SK-N-SH (cell line): Measurements from ENCODE around the gene ZCCHC10. TPM values are rescaled to one million over a fixed set of nuclear protein-coding genes. Genes with fewer than 3 reads are reported as not detected.

Experiments used
- CTCF ChIA-PET: fragments of 300-600, 350-600 bp; formaldehyde crosslinking; extraction: SDS; loops from one replicate; lab custom pipeline; 2021; lab: Yijun Ruan, JAX
- POLR2A ChIA-PET: fragments of 350-600 bp; sonication (Branson Sonifier 250); formaldehyde crosslinking; extraction: SDS; loops from one replicate; lab custom pipeline; 2020; ENCODE audit warnings: antibody characterized with exemption, inconsistent platforms; lab: Yijun Ruan, JAX
- DNase-seq: peaks from one replicate; pipeline ENCODE4 v3.0.0; 2012
- H2AFZ ChIP-seq: fragments of 200-600 bp; sonication (generic); 2 replicates; pipeline ENCODE4 v1.8.1; 2016; ENCODE audit warnings: antibody characterized with exemption, mild to moderate bottlenecking, low read depth
- H3F3A ChIP-seq: fragments of 200-600 bp; sonication (generic); replicated peaks from 2 replicates; pipeline ENCODE3; 2016; ENCODE audit warnings: antibody characterized with exemption, mild to moderate bottlenecking; ENCODE audit not compliant: insufficient read depth
- H3K27ac ChIP-seq, 2 experiments: fragments of 200-500 bp in 1 of 2; fragments of 200-600 bp in 1 of 2; sonication (Bioruptor generic) in 1 of 2; sonication (generic), shearing (Covaris generic) in 1 of 2; 2 replicates each; pipeline versions ENCODE4 v1.5.1 to v1.6.1; 2014 to 2016; ENCODE audit warnings: low read depth in 2 of 2, inconsistent platforms in 1 of 2, low read length in 1 of 2, mild to moderate bottlenecking in 1 of 2, mixed read lengths in 1 of 2
- H3K27me3 ChIP-seq: fragments of 200-600 bp; sonication (generic), shearing (Covaris generic); 2 replicates; pipeline ENCODE4 v1.6.1; 2016; ENCODE audit warnings: mixed run types; ENCODE audit not compliant: insufficient read depth
- H3K36me3 ChIP-seq, 2 experiments: fragments of 200-500 bp in 1 of 2; fragments of 200-600 bp in 1 of 2; sonication (Bioruptor generic) in 1 of 2; sonication (generic) in 1 of 2; replicated peaks in 1 of 2; 2 replicates each; pipeline versions ENCODE3 to v1.5.1; 2014 to 2016; ENCODE audit warnings: low read length in 1 of 2, mild to moderate bottlenecking in 1 of 2; ENCODE audit not compliant: insufficient read depth in 2 of 2, control insufficient read depth in 1 of 2
- H3K4me1 ChIP-seq, 2 experiments: fragments of 200-500 bp in 1 of 2; fragments of 200-600 bp in 1 of 2; sonication (Bioruptor generic) in 1 of 2; sonication (generic), shearing (Covaris generic) in 1 of 2; 2 replicates each; pipeline versions ENCODE4 v1.5.1 to v1.6.1; 2014 to 2016; ENCODE audit warnings: low read depth in 1 of 2, low read length in 1 of 2, mixed run types in 1 of 2; ENCODE audit not compliant: insufficient read depth in 2 of 2, control insufficient read depth in 1 of 2
- H3K4me2 ChIP-seq: fragments of 200-600 bp; sonication (generic), shearing (Covaris generic); 2 replicates; pipeline ENCODE4 v1.6.1; 2017; ENCODE audit warnings: mixed run types
- H3K4me3 ChIP-seq, 2 experiments: fragments of 200-500 bp in 1 of 2; fragments of 200-600 bp in 1 of 2; sonication (Bioruptor generic) in 1 of 2; sonication (generic), shearing (Covaris generic) in 1 of 2; 2 replicates each; pipeline versions ENCODE4 v1.5.1 to v1.8.1; 2014 to 2016; ENCODE audit warnings: low read depth in 2 of 2, inconsistent platforms in 1 of 2, low read length in 1 of 2, mild to moderate bottlenecking in 1 of 2, mixed read lengths in 1 of 2, moderate library complexity in 1 of 2
- H3K79me2 ChIP-seq: fragments of 200-600 bp; sonication (generic); 2 replicates; pipeline ENCODE4 v1.8.1; 2017; ENCODE audit warnings: mild to moderate bottlenecking; ENCODE audit not compliant: insufficient read depth
- H3K9ac ChIP-seq: fragments of 200-600 bp; sonication (generic); 2 replicates; pipeline ENCODE4 v1.6.1; 2017; ENCODE audit warnings: mixed run types
- H3K9me2 ChIP-seq: fragments of 200-600 bp; sonication (generic); 2 replicates; pipeline ENCODE4 v1.6.1; 2017; ENCODE audit warnings: mixed run types
- H3K9me3 ChIP-seq: fragments of 200-600 bp; sonication (generic); 2 replicates; pipeline ENCODE4 v1.6.1; 2017; ENCODE audit warnings: mixed run types, mild to moderate bottlenecking, moderate library complexity
- H4K20me1 ChIP-seq: fragments of 200-600 bp; sonication (generic); 2 replicates; pipeline ENCODE4 v1.6.1; 2017; ENCODE audit warnings: mild to moderate bottlenecking, mixed run types; ENCODE audit not compliant: insufficient read depth
- CHD2 ChIP-seq: fragments of 150-350 bp; IDR thresholded peaks from 2 replicates; pipeline ENCODE4 v1.6.1; 2018; ENCODE audit warnings: low read length; ENCODE audit not compliant: partially characterized antibody
- EZH2phosphoT487 ChIP-seq: fragments of 200-600 bp; sonication (generic); IDR thresholded peaks from 2 replicates; pipeline ENCODE4 v1.6.1; 2017; ENCODE audit warnings: low read depth, mixed run types, mild to moderate bottlenecking, antibody characterized with exemption, moderate library complexity, borderline replicate concordance
- FOSL2 ChIP-seq: IDR thresholded peaks from 2 replicates; pipeline ENCODE4 v1.4.0; 2012; ENCODE audit warnings: low read depth, mild to moderate bottlenecking, moderate library complexity, borderline replicate concordance
- FOXJ3 ChIP-seq: sonication (generic); formaldehyde crosslinking; IDR thresholded peaks from 2 replicates; pipeline ENCODE4 v1.5.1; 2020; ENCODE audit warnings: mild to moderate bottlenecking, missing genetic modification reagents
- FOXM1 ChIP-seq: IDR thresholded peaks from 2 replicates; pipeline ENCODE4 v1.4.0; 2012; ENCODE audit warnings: low read depth, mild to moderate bottlenecking
- GATA2 ChIP-seq: sonication (generic); formaldehyde crosslinking; IDR thresholded peaks from 2 replicates; pipeline ENCODE4 v1.5.0; 2020; ENCODE audit warnings: mild to moderate bottlenecking, missing genetic modification reagents
- JUND ChIP-seq: IDR thresholded peaks from 2 replicates; pipeline ENCODE4 v1.4.0; 2012
- MEF2A ChIP-seq: IDR thresholded peaks from 2 replicates; pipeline ENCODE4 v1.4.0; 2012; ENCODE audit warnings: low read depth, borderline replicate concordance
- MXI1 ChIP-seq: IDR thresholded peaks from 2 replicates; pipeline ENCODE4 v1.6.1; 2012; ENCODE audit warnings: mild to moderate bottlenecking, low read depth, low read length, improper control_type of control experiment
- NFIC ChIP-seq: IDR thresholded peaks from 2 replicates; pipeline ENCODE4 v1.4.0; 2012; ENCODE audit warnings: borderline replicate concordance
- POLR2AphosphoS5 ChIP-seq: IDR thresholded peaks from 2 replicates; pipeline ENCODE4 v1.6.1; 2012; ENCODE audit warnings: low read depth, low read length
- RFX5 ChIP-seq: IDR thresholded peaks from 2 replicates; pipeline ENCODE4 v1.6.1; 2012; ENCODE audit warnings: mild to moderate bottlenecking, improper control_type of control experiment, low read length
- TAF1 ChIP-seq: IDR thresholded peaks from 2 replicates; pipeline ENCODE4 v1.6.1; 2012; ENCODE audit warnings: low read depth, mild to moderate bottlenecking, low read length, moderate library complexity, borderline replicate concordance
- TCF12 ChIP-seq: IDR thresholded peaks from 2 replicates; pipeline ENCODE4 v1.4.0; 2012
- WGBS: methylation state at CpG from one replicate; pipeline ENCODE4 v1.1.6; 2017; ENCODE audit warnings: low lambda C conversion rate; 5-methylcytosine and 5-hydroxymethylcytosine counted together
- polyA plus RNA-seq, 3 experiments: library from polyadenylated mRNA; depleted of rRNA; stranded (reverse); fragments of >200 nt; gene quantifications; 2 replicates each; pipeline ENCODE4 v1.2.3, GENCODE V29; 2012
- TF ChIP-seq, protein P1 (sequence below): IDR thresholded peaks from 2 replicates; pipeline ENCODE4 v1.4.0; 2012; ENCODE audit warnings: low read depth, borderline replicate concordance
- TF ChIP-seq, protein P2 (sequence below): IDR thresholded peaks from 2 replicates; pipeline ENCODE4 v1.4.0; 2012; ENCODE audit warnings: low read depth, borderline replicate concordance
- TF ChIP-seq, protein P3 (sequence below): fragments of 150-350 bp; IDR thresholded peaks from 2 replicates; pipeline ENCODE4 v1.6.1; 2016; ENCODE audit warnings: mild to moderate bottlenecking, low read depth, low read length
- TF ChIP-seq, protein P4 (sequence below): IDR thresholded peaks from 2 replicates; pipeline ENCODE4 v1.6.1; 2012; ENCODE audit warnings: mild to moderate bottlenecking, low read depth, low read length, moderate library complexity
- TF ChIP-seq, protein P5 (sequence below): fragments of 150-350 bp; IDR thresholded peaks from 2 replicates; pipeline ENCODE4 v1.6.1; 2017; ENCODE audit warnings: antibody characterized with exemption, low read length, low read depth, borderline replicate concordance

Gene ZCCHC10
- polyA plus RNA-seq, 1 of the 3 experiments (the other 2 are of a cell fraction) = 28.4 TPM

DNA sequence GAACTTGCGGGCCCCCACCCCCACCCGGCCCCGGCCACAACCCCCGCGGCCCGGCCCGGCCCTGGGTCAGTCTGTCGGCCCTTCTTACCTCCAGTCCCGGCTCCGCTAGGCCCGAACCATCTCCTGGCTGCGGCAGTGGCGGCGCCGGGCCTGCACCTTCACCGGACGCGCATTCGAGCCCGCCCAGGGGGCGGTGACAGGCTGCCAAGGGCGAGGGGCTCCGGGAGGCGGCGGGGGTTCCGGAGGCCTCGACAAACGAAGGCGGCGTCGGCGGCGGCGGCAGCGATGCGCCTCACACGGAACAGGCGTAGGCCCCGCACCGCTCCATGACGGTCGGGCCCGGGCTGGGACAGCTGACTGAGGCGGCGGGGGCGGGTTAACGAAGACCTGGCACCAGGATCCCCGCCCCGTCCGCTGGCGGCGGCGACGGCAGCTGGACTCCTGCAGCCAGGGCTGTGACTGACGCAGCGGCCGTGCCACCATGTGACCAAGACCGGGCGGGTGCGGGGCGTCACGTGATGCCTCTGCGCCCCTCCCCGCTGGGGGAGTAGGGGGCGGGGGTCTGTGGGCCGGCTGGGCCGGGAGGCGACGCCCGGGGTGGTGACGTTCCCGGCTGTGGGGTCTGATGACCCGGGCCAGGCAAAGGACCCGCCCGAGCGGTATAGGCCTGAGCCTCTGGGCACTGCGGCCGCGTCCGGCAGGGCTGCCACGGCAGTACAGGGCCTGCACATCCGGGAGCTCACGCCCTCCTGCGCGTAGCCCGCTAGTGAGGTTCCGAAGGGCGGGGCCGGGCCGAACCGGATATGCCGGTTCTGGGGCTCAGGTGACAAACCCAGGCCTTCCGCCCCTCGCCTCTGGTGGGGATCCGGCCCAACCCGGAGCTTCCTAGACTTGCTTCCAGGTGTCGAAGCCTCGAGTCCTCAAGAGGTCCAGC lies 62.9 kb downstream of the ZCCHC10 start, which contains the start of gene AFF4 (continued):
- TF ChIP-seq, protein P1, sequence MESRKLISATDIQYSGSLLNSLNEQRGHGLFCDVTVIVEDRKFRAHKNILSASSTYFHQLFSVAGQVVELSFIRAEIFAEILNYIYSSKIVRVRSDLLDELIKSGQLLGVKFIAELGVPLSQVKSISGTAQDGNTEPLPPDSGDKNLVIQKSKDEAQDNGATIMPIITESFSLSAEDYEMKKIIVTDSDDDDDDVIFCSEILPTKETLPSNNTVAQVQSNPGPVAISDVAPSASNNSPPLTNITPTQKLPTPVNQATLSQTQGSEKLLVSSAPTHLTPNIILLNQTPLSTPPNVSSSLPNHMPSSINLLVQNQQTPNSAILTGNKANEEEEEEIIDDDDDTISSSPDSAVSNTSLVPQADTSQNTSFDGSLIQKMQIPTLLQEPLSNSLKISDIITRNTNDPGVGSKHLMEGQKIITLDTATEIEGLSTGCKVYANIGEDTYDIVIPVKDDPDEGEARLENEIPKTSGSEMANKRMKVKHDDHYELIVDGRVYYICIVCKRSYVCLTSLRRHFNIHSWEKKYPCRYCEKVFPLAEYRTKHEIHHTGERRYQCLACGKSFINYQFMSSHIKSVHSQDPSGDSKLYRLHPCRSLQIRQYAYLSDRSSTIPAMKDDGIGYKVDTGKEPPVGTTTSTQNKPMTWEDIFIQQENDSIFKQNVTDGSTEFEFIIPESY = peak; percentile 51; the same call in 1 of the 2 replicates
- TF ChIP-seq FOSL2 (no peak), GATA2 (CRISPR knock-in tag) (no peak), EZH2phosphoT487 (no peak), RFX5 (no peak), POLR2AphosphoS5 (peak; percentile 90), JUND (no peak), MXI1 (peak; percentile 87), TAF1 (peak; percentile 87), TCF12 (peak; percentile 14; the same call in 1 of the 2 replicates)
- TF ChIP-seq, protein P2, sequence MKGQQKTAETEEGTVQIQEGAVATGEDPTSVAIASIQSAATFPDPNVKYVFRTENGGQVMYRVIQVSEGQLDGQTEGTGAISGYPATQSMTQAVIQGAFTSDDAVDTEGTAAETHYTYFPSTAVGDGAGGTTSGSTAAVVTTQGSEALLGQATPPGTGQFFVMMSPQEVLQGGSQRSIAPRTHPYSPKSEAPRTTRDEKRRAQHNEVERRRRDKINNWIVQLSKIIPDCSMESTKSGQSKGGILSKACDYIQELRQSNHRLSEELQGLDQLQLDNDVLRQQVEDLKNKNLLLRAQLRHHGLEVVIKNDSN = peak; percentile 100

DNA sequence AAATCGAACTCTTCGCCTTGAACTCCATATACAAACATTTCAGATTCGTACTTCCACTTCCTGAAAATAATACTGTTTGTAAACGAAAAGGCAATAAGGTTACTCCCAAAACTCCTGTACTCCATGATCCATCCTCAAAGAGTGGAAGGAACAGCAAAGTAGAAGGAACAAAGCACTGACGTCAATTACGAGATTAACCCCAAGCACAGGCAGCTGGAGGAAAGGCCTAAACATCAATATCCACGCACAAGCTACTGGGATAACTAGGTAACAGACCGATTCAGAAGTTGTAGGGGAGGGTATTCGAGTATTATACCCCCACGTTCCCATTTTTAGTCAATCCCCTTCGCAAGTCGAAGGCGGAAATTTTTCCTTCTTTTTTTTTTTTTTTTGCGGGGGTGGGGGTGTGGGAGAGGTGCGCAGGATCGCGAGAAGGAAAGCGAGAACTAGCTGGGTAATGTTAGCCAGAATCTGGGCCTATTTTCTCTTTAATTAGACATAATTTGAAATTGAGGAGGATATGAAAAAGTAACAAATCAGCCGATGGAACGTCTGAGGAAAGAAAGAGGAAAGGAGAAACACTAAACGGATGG lies 63.8 kb downstream of the ZCCHC10 start:
- peak overlapping the region; percentile 76 for H3K4me2 ChIP-seq
- H3K9ac ChIP-seq = peak overlapping the region; percentile 90
- ChIA-PET CTCF (interaction anchor here (0.9 kb wide), 1 partner anchor 34 kb away, joined by 4 read pairs; no protein-coding TSS in a partner anchor), POLR2A (interaction anchor here (0.6 to 1.3 kb wide), 6 partner anchors 21 to 167 kb away, joined by 3 to 5 read pairs (median 3); partner anchors contain the start of genes GDF9, HSPA4 and UQCRQ)
- no peaks in the 10 kb centered on the region; a peak in 2 of 4 replicates for H3K4me1 ChIP-seq
- peaks cover 58% of the 10 kb centered on the region for H3K79me2 ChIP-seq
- H3K36me3 ChIP-seq = peaks cover 3 to 7% of the 10 kb centered on the region in 2 experiments
- no peaks in the 10 kb centered on the region for H3K9me2 ChIP-seq
- peak; percentile 56 for DNase-seq
- no peaks in the 10 kb centered on the region for H3K27me3 ChIP-seq
- H2AFZ ChIP-seq = peak overlapping the region; percentile 50; the same call in 1 of the 2 replicates
- WGBS = under 1% methylated on average over 21 of the region's 21 CpGs
- peaks cover 47% of the 10 kb centered on the region for H4K20me1 ChIP-seq
- peak overlapping the region; percentile 88 to 89 for H3K27ac ChIP-seq
- H3F3A ChIP-seq = peaks cover 43% of the 10 kb centered on the region
- H3K4me3 ChIP-seq = peak overlapping the region; percentile 64 to 67
- H3K9me3 ChIP-seq = no peaks in the 10 kb centered on the region
- TF ChIP-seq, protein P3, sequence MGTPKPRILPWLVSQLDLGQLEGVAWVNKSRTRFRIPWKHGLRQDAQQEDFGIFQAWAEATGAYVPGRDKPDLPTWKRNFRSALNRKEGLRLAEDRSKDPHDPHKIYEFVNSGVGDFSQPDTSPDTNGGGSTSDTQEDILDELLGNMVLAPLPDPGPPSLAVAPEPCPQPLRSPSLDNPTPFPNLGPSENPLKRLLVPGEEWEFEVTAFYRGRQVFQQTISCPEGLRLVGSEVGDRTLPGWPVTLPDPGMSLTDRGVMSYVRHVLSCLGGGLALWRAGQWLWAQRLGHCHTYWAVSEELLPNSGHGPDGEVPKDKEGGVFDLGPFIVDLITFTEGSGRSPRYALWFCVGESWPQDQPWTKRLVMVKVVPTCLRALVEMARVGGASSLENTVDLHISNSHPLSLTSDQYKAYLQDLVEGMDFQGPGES = no peak
- TF ChIP-seq, protein P4, sequence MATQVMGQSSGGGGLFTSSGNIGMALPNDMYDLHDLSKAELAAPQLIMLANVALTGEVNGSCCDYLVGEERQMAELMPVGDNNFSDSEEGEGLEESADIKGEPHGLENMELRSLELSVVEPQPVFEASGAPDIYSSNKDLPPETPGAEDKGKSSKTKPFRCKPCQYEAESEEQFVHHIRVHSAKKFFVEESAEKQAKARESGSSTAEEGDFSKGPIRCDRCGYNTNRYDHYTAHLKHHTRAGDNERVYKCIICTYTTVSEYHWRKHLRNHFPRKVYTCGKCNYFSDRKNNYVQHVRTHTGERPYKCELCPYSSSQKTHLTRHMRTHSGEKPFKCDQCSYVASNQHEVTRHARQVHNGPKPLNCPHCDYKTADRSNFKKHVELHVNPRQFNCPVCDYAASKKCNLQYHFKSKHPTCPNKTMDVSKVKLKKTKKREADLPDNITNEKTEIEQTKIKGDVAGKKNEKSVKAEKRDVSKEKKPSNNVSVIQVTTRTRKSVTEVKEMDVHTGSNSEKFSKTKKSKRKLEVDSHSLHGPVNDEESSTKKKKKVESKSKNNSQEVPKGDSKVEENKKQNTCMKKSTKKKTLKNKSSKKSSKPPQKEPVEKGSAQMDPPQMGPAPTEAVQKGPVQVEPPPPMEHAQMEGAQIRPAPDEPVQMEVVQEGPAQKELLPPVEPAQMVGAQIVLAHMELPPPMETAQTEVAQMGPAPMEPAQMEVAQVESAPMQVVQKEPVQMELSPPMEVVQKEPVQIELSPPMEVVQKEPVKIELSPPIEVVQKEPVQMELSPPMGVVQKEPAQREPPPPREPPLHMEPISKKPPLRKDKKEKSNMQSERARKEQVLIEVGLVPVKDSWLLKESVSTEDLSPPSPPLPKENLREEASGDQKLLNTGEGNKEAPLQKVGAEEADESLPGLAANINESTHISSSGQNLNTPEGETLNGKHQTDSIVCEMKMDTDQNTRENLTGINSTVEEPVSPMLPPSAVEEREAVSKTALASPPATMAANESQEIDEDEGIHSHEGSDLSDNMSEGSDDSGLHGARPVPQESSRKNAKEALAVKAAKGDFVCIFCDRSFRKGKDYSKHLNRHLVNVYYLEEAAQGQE = no peak
- TF ChIP-seq CHD2 (peak; percentile 98), FOSL2 (no peak), MXI1 (peak; percentile 61; the same call in 1 of the 2 replicates), FOXM1 (no peak), JUND (no peak), MEF2A (no peak), NFIC (no peak), FOXJ3 (no peak), EZH2phosphoT487 (no peak)
- TF ChIP-seq, protein P5, sequence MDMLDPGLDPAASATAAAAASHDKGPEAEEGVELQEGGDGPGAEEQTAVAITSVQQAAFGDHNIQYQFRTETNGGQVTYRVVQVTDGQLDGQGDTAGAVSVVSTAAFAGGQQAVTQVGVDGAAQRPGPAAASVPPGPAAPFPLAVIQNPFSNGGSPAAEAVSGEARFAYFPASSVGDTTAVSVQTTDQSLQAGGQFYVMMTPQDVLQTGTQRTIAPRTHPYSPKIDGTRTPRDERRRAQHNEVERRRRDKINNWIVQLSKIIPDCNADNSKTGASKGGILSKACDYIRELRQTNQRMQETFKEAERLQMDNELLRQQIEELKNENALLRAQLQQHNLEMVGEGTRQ = no peak
